Ascending aorta (tissue), 2 donors: ENCODE data around the gene CREM. TPM values are rescaled to one million over a fixed set of nuclear protein-coding genes. Genes with fewer than 3 reads are reported as not detected.
A peak's percentile ranks its signal among the peaks of the same experiment; 100 is the strongest.

ENCODE experiments used
- DNase-seq, 2 donors: peaks; one replicate each; pipeline ENCODE4 v3.0.0-alpha.2; 2019; ENCODE audit warnings: low spot score in 2 of 2
- H3K27ac ChIP-seq, 2 donors: fragments of 200-600 bp; sonication (generic); one replicate each; pipeline ENCODE4 v1.5.1; 2016 to 2017; ENCODE audit warnings: mild to moderate bottlenecking in 1 of 2
- H3K27me3 ChIP-seq: fragments of 200-600 bp; sonication (generic); one replicate; pipeline ENCODE4 v1.5.1; 2017
- H3K36me3 ChIP-seq, 2 donors: fragments of 200-600 bp; sonication (generic); one replicate each; pipeline ENCODE4 v1.5.1; 2016
- H3K4me1 ChIP-seq, 2 donors: fragments of 200-600 bp; sonication (generic); one replicate each; pipeline ENCODE4 v1.5.1; 2016 to 2017; ENCODE audit warnings: mild to moderate bottlenecking in 1 of 2
- H3K4me3 ChIP-seq, 2 donors: fragments of 200-600 bp; sonication (generic); one replicate each; pipeline ENCODE4 v1.5.1; 2016 to 2017; ENCODE audit warnings: mild to moderate bottlenecking in 1 of 2
- H3K9me3 ChIP-seq, 2 donors: fragments of 200-600 bp; sonication (generic); one replicate each; pipeline ENCODE4 v1.5.1; 2016
- CTCF ChIP-seq, 3 experiments: fragments of 200-600 bp in 2 of 3; fragments of 450-650 bp in 1 of 3; sonication (generic) in 2 of 3; IDR thresholded peaks; one replicate each; pipeline ENCODE4 v1.5.1; 2016 to 2019; ENCODE audit warnings: antibody characterized with exemption in 3 of 3, mild to moderate bottlenecking in 1 of 3, moderate library complexity in 1 of 3
- intact Hi-C: fragments of 100-400 bp; cut with DNase I; formaldehyde crosslinking; loops from one replicate; pipeline ENCODE4 v1.15.1; 2023
- total RNA-seq: library from RNA; depleted of rRNA; stranded (reverse); fragments of >200 nt; gene quantifications from one replicate; pipeline ENCODE4 v1.1.0, GENCODE V29; 2016

The CREM gene
- total RNA-seq, 1 donor from 2014 or later = 14.9 TPM

GRCh38 chr10:35167342-35167741 lies 40.7 kb downstream of the CREM start:
- no peak for TF ChIP-seq CTCF (IDR thresholded peaks at IDR 0.05)
- intact Hi-C loops = no loop called here
- no peak overlapping the region for H3K4me3 ChIP-seq
- peaks cover 0 to 7% of the 10 kb centered on the region in 2 donors for H3K9me3 ChIP-seq
- H3K36me3 ChIP-seq = no peaks in the 10 kb centered on the region
- H3K27me3 ChIP-seq = no peaks in the 10 kb centered on the region
- H3K4me1 ChIP-seq = peaks cover 0 to 1% of the 10 kb centered on the region in 2 donors
- H3K27ac ChIP-seq = no peak overlapping the region
- no peak for DNase-seq

GRCh38 chr10:35172146-35172545 lies 45.5 kb downstream of the CREM start:
- TF ChIP-seq CTCF (IDR thresholded peaks at IDR 0.05) = no peak
- Histone ChIP-seq H3K27ac (no peak overlapping the region), H3K27me3 (no peaks in the 10 kb centered on the region), H3K36me3 (no peaks in the 10 kb centered on the region), H3K4me1 (peaks cover 0 to 3% of the 10 kb centered on the region in 2 donors), H3K9me3 (peaks cover 0 to 7% of the 10 kb centered on the region in 2 donors), H3K4me3 (no peak overlapping the region)
- intact Hi-C loops = no loop called here
- no peak for DNase-seq

GRCh38 chr10:35172574-35172973 lies 45.9 kb downstream of the CREM start:
- TF ChIP-seq CTCF (IDR thresholded peaks at IDR 0.05) = no peak
- Histone ChIP-seq H3K4me1 (peaks cover 0 to 3% of the 10 kb centered on the region in 2 donors), H3K27ac (peak overlapping the region in 1 of 2 donors; percentile 32), H3K27me3 (no peaks in the 10 kb centered on the region), H3K9me3 (peaks cover 0 to 7% of the 10 kb centered on the region in 2 donors), H3K4me3 (no peak overlapping the region), H3K36me3 (no peaks in the 10 kb centered on the region)
- no peak for DNase-seq
- intact Hi-C loops = no loop called here

- H3K36me3 ChIP-seq = peaks cover 0 to 4% of the 10 kb centered on the region in 2 donors
- H3K27me3 ChIP-seq = no peaks in the 10 kb centered on the region
- no peak overlapping the region for H3K27ac ChIP-seq
- no peaks in the 10 kb centered on the region for H3K9me3 ChIP-seq
- intact Hi-C loops = no loop called here
- H3K4me1 ChIP-seq = no peaks in the 10 kb centered on the region
- no peak overlapping the region for H3K4me3 ChIP-seq
- no peak for TF ChIP-seq CTCF (IDR thresholded peaks at IDR 0.05)
- DNase-seq = no peak
Measured at GRCh38 chr10:35178331-35178730, 51.7 kb downstream of the CREM start.

- Histone ChIP-seq H3K36me3 (peaks cover 0 to 4% of the 10 kb centered on the region in 2 donors), H3K27ac (no peak overlapping the region), H3K9me3 (no peaks in the 10 kb centered on the region), H3K27me3 (no peaks in the 10 kb centered on the region), H3K4me1 (no peaks in the 10 kb centered on the region), H3K4me3 (no peak overlapping the region)
- TF ChIP-seq CTCF (IDR thresholded peaks at IDR 0.05) = no peak
- intact Hi-C loops = no loop called here
- no peak for DNase-seq
Measured at GRCh38 chr10:35182631-35183510, 56.2 kb downstream of the CREM start.
